ENCODE measurements around the gene DHX38. TPM values are rescaled to one million over a fixed set of nuclear protein-coding genes. Genes with fewer than 3 reads are reported as not detected.

The DHX38 gene
- total and polyA plus RNA-seq, 2 of the 13 experiments (the other 11 are each of a cell fraction or from before 2014, with no cell fraction given): 54.4 to 85.9 TPM

- in situ Hi-C loops (cut with HindIII; ENCODE audit: extremely low pct_ligation_motif_present, low pct_unique_long_range_greater_than_20kb) (loop anchor here (5.0 kb wide), 1 partner anchor 341 kb away; no protein-coding TSS in a partner anchor), intact Hi-C loops (cut with micrococcal nuclease; ENCODE audit: unreplicated experiment) (no loop called here)
- FAIRE-seq: peak; percentile 43
- CTCF ChIA-PET (ENCODE audit: low intra/inter-chr PET ratio, low total read pairs): interaction anchor here (1.4 kb wide), 1 partner anchor 24 kb away, joined by 4 read pairs; no protein-coding TSS in a partner anchor
- Histone ChIP-seq H2AFZ (ENCODE audit: low read length) (no peak overlapping the region), H3K4me2 (ENCODE audit: low read depth, low read length) (no peak overlapping the region), H3K4me3 (replicated peaks in 1 of 3; ENCODE audit: insufficient read depth in 1 of 3, low read depth in 2 of 3, low read length in 3 of 3) (no peak overlapping the region), H3K4me1 (ENCODE audit: insufficient read depth, low read length) (peaks cover 26% of the 10 kb centered on the region), H3K79me2 (ENCODE audit: insufficient read depth, low read length) (no peaks in the 10 kb centered on the region), H3K27me3 (ENCODE audit: control insufficient read depth in 1 of 2, insufficient read depth in 2 of 2, low read length in 2 of 2) (no peaks in the 10 kb centered on the region), H3K9ac (ENCODE audit: insufficient read depth, low read depth, low read length) (no peak overlapping the region), H3K27ac (ENCODE audit: extremely low read length, insufficient read depth, low read length) (no peak overlapping the region), H3K36me3 (replicated peaks in 1 of 2; ENCODE audit: control insufficient read depth in 1 of 2, insufficient read depth in 2 of 2, low read length in 2 of 2) (no peaks in the 10 kb centered on the region; a peak in 2 of 5 replicates), H3K9me3 (ENCODE audit: low read length) (no peaks in the 10 kb centered on the region), H4K20me1 (ENCODE audit: insufficient read depth, low read length) (no peaks in the 10 kb centered on the region)
- no TSS peak for BruUV-seq (replicated peaks)
- ATAC-seq: no peak
- POLR2A ChIA-PET: no interaction called here
- peak; percentile 23 for DNase-seq (ENCODE audit: low spot score)
- WGBS (ENCODE audit: low lambda C conversion rate): 69% methylated on average over 2 of the region's 2 CpGs
- no peak for TF ChIP-seq ZNF788 (CRISPR knock-in tag; IDR thresholded peaks at IDR 0.05; ENCODE audit: borderline replicate concordance)
- no peak for TF ChIP-seq ZNF589 (CRISPR knock-in tag; conservative IDR thresholded peaks at IDR 0.05)
- TF ChIP-seq, protein P1, sequence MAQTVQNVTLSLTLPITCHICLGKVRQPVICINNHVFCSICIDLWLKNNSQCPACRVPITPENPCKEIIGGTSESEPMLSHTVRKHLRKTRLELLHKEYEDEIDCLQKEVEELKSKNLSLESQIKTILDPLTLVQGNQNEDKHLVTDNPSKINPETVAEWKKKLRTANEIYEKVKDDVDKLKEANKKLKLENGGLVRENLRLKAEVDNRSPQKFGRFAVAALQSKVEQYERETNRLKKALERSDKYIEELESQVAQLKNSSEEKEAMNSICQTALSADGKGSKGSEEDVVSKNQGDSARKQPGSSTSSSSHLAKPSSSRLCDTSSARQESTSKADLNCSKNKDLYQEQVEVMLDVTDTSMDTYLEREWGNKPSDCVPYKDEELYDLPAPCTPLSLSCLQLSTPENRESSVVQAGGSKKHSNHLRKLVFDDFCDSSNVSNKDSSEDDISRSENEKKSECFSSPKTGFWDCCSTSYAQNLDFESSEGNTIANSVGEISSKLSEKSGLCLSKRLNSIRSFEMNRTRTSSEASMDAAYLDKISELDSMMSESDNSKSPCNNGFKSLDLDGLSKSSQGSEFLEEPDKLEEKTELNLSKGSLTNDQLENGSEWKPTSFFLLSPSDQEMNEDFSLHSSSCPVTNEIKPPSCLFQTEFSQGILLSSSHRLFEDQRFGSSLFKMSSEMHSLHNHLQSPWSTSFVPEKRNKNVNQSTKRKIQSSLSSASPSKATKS (CRISPR knock-in tag; IDR thresholded peaks at IDR 0.05): no peak
Measured at GRCh38 chr16:72126429-72126765, 32.8 kb downstream of the DHX38 start.

- POLR2A ChIA-PET: no interaction called here
- in situ Hi-C loops (cut with HindIII; ENCODE audit: extremely low pct_ligation_motif_present, low pct_unique_long_range_greater_than_20kb): loop anchor here (5.0 kb wide), 1 partner anchor 339 kb away; no protein-coding TSS in a partner anchor
- no peaks in the 10 kb centered on the region; a peak in 2 of 5 replicates for H3K36me3 ChIP-seq (replicated peaks in 1 of 2; ENCODE audit: control insufficient read depth in 1 of 2, insufficient read depth in 2 of 2, low read length in 2 of 2)
- H3K79me2 ChIP-seq (ENCODE audit: insufficient read depth, low read length): no peaks in the 10 kb centered on the region
- H3K9me3 ChIP-seq (ENCODE audit: low read length): no peaks in the 10 kb centered on the region
- ATAC-seq: no peak
- no peak for FAIRE-seq
- BruUV-seq (replicated peaks): no TSS peak
- H3K4me3 ChIP-seq (replicated peaks in 1 of 3; ENCODE audit: insufficient read depth in 1 of 3, low read depth in 2 of 3, low read length in 3 of 3): no peak overlapping the region
- H4K20me1 ChIP-seq (ENCODE audit: insufficient read depth, low read length): no peaks in the 10 kb centered on the region
- no peaks in the 10 kb centered on the region for H3K27me3 ChIP-seq (ENCODE audit: control insufficient read depth in 1 of 2, insufficient read depth in 2 of 2, low read length in 2 of 2)
- H3K4me2 ChIP-seq (ENCODE audit: low read depth, low read length): no peak overlapping the region
- 86% methylated on average over 9 of the region's 9 CpGs for WGBS (ENCODE audit: low lambda C conversion rate)
- intact Hi-C loops (cut with micrococcal nuclease; ENCODE audit: unreplicated experiment): no loop called here
- H2AFZ ChIP-seq (ENCODE audit: low read length): no peak overlapping the region
- H3K27ac ChIP-seq (ENCODE audit: extremely low read length, insufficient read depth, low read length): no peak overlapping the region
- CTCF ChIA-PET (ENCODE audit: low intra/inter-chr PET ratio, low total read pairs): no interaction called here
- peaks cover 26% of the 10 kb centered on the region for H3K4me1 ChIP-seq (ENCODE audit: insufficient read depth, low read length)
- DNase-seq (ENCODE audit: low spot score): no peak
- H3K9ac ChIP-seq (ENCODE audit: insufficient read depth, low read depth, low read length): no peak overlapping the region
- TF ChIP-seq SMYD3 (CRISPR knock-in tag; IDR thresholded peaks at IDR 0.05) (no peak), KLF9 (CRISPR knock-in tag; IDR thresholded peaks at IDR 0.05; ENCODE audit: low read depth) (no peak), ZNF264 (CRISPR knock-in tag; IDR thresholded peaks at IDR 0.05) (no peak), CENPT (CRISPR knock-in tag; IDR thresholded peaks at IDR 0.05; ENCODE audit: low read depth) (no peak), ZBTB33 (CRISPR knock-in tag; IDR thresholded peaks at IDR 0.05) (no peak), HES4 (CRISPR knock-in tag; IDR thresholded peaks at IDR 0.05; ENCODE audit: borderline replicate concordance) (no peak), ZNF605 (CRISPR knock-in tag; IDR thresholded peaks at IDR 0.05) (no peak), ZFP62 (CRISPR knock-in tag; IDR thresholded peaks at IDR 0.05) (no peak), HDAC2 (CRISPR knock-in tag; IDR thresholded peaks at IDR 0.05) (no peak), ZFP37 (CRISPR knock-in tag; IDR thresholded peaks at IDR 0.05; ENCODE audit: borderline replicate concordance) (no peak), ZNF329 (CRISPR knock-in tag; IDR thresholded peaks at IDR 0.05; ENCODE audit: low read depth) (no peak)
- TF ChIP-seq, protein P2, sequence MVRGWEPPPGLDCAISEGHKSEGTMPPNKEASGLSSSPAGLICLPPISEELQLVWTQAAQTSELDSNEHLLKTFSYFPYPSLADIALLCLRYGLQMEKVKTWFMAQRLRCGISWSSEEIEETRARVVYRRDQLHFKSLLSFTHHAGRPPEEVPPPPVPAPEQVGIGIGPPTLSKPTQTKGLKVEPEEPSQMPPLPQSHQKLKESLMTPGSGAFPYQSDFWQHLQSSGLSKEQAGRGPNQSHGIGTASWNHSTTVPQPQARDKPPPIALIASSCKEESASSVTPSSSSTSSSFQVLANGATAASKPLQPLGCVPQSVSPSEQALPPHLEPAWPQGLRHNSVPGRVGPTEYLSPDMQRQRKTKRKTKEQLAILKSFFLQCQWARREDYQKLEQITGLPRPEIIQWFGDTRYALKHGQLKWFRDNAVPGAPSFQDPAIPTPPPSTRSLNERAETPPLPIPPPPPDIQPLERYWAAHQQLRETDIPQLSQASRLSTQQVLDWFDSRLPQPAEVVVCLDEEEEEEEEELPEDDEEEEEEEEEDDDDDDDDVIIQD (CRISPR knock-in tag; IDR thresholded peaks at IDR 0.05; ENCODE audit: low read depth): no peak
Measured at GRCh38 chr16:72128701-72129100, 35.1 kb downstream of the DHX38 start.
